HepG2 (cell line): ENCODE measurements around the gene LECT2. TPM values are rescaled to one million over a fixed set of nuclear protein-coding genes. Genes with fewer than 3 reads are reported as not detected.

Experiments
- ARHGAP35 ChIP-seq: sonication (generic); formaldehyde crosslinking; IDR thresholded peaks from 2 replicates; pipeline ENCODE4 v1.9.0; 2022; ENCODE audit warnings: mild to moderate bottlenecking, inconsistent platforms, moderate library complexity, missing genetic modification reagents, borderline replicate concordance
- ARNTL ChIP-seq: sonication (generic); formaldehyde crosslinking; IDR thresholded peaks from 2 replicates; pipeline ENCODE4 v1.4.0; 2020; ENCODE audit warnings: mild to moderate bottlenecking, missing genetic modification reagents
- ATF7-NPFF ChIP-seq: sonication (generic); formaldehyde crosslinking; IDR thresholded peaks from 2 replicates; pipeline ENCODE4 v1.8.1; 2023; ENCODE audit warnings: mild to moderate bottlenecking, low read depth, missing genetic modification reagents, moderate library complexity
- CCDC6 ChIP-seq: sonication (generic); formaldehyde crosslinking; IDR thresholded peaks from 2 replicates; pipeline ENCODE4 v1.8.1; 2022; ENCODE audit warnings: mild to moderate bottlenecking, missing genetic modification reagents, moderate library complexity
- CEBPG ChIP-seq: IDR thresholded peaks from 2 replicates; pipeline ENCODE4 v1.6.1; 2016
- CREB3 ChIP-seq: sonication (generic); formaldehyde crosslinking; IDR thresholded peaks from 2 replicates; pipeline ENCODE4 v1.5.0; 2020; ENCODE audit warnings: missing genetic modification reagents
- CTCF ChIP-seq: sonication (generic); formaldehyde crosslinking; IDR thresholded peaks from 2 replicates; pipeline ENCODE4 v1.5.0; 2020; ENCODE audit warnings: mild to moderate bottlenecking, missing genetic modification reagents, moderate library complexity
- ELF3 ChIP-seq: IDR thresholded peaks from 2 replicates; pipeline ENCODE4 v1.6.1; 2016; ENCODE audit warnings: missing genetic modification reagents, missing compliant biosample characterization
- ETV5 ChIP-seq: IDR thresholded peaks from 2 replicates; pipeline ENCODE4 v1.6.1; 2018; ENCODE audit warnings: missing biosample characterization, missing genetic modification reagents, inconsistent platforms, borderline replicate concordance
- FOXA3 ChIP-seq: IDR thresholded peaks from 2 replicates; pipeline ENCODE4 v1.6.1; 2016; ENCODE audit warnings: missing genetic modification reagents, missing compliant biosample characterization
- HNF4A ChIP-seq: sonication (generic); formaldehyde crosslinking; IDR thresholded peaks from 2 replicates; pipeline ENCODE4 v1.4.0; 2020; ENCODE audit warnings: missing genetic modification reagents
- HNRNPH1 ChIP-seq: fragments of 200-400 bp; formaldehyde crosslinking; optimal IDR thresholded peaks from 2 replicates; pipeline ENCODE3; 2017; ENCODE audit warnings: mild to moderate bottlenecking, low read depth, low read length
- KAT8 ChIP-seq: IDR thresholded peaks from 2 replicates; pipeline ENCODE4 v1.6.1; 2016; ENCODE audit warnings: missing genetic modification reagents, missing compliant biosample characterization
- NCOA1 ChIP-seq: sonication (generic); formaldehyde crosslinking; IDR thresholded peaks from 2 replicates; pipeline ENCODE4 v1.9.0; 2021; ENCODE audit warnings: missing genetic modification reagents
- PLRG1 ChIP-seq: fragments of 450-650 bp; conservative IDR thresholded peaks from 2 replicates; pipeline ENCODE4 v1.6.1; 2016
- RORA ChIP-seq: sonication (generic); formaldehyde crosslinking; IDR thresholded peaks from 2 replicates; pipeline ENCODE4 v1.5.0; 2020; ENCODE audit warnings: mild to moderate bottlenecking, missing genetic modification reagents, moderate library complexity
- SNAPC2 ChIP-seq: sonication (generic); formaldehyde crosslinking; IDR thresholded peaks from 2 replicates; pipeline ENCODE4 v1.8.1; 2022; ENCODE audit warnings: mild to moderate bottlenecking, missing genetic modification reagents
- SP1 ChIP-seq, 2 experiments: fragments of 450-650 bp in 1 of 2; sonication (generic) in 1 of 2; formaldehyde crosslinking in 1 of 2; IDR thresholded peaks; 2 replicates each; pipeline versions ENCODE4 v1.4.0 to v1.6.1; 2016 to 2020; ENCODE audit warnings: missing genetic modification reagents in 1 of 2
- SYNCRIP ChIP-seq: fragments of 200-400 bp; formaldehyde crosslinking; IDR thresholded peaks from 2 replicates; pipeline ENCODE4 v1.6.1; 2018; ENCODE audit warnings: mild to moderate bottlenecking, low read depth, low read length; ENCODE audit not compliant: insufficient read depth
- YEATS2 ChIP-seq: sonication (generic); formaldehyde crosslinking; IDR thresholded peaks from 2 replicates; pipeline ENCODE4 v1.4.0; 2020; ENCODE audit warnings: missing genetic modification reagents, borderline replicate concordance
- ZBTB1 ChIP-seq: sonication (generic); formaldehyde crosslinking; IDR thresholded peaks from 2 replicates; pipeline ENCODE4 v1.4.0; 2020; ENCODE audit warnings: missing genetic modification reagents, borderline replicate concordance
- ZBTB44 ChIP-seq: sonication (generic); formaldehyde crosslinking; IDR thresholded peaks from 2 replicates; pipeline ENCODE4 v1.4.0; 2020; ENCODE audit warnings: missing genetic modification reagents
- ZFP62 ChIP-seq: sonication (generic); formaldehyde crosslinking; IDR thresholded peaks from 2 replicates; pipeline ENCODE4 v1.4.0; 2020; ENCODE audit warnings: missing genetic modification reagents
- ZFX ChIP-seq: sonication (generic); formaldehyde crosslinking; IDR thresholded peaks from 2 replicates; pipeline ENCODE4 v1.4.0; 2020; ENCODE audit warnings: mild to moderate bottlenecking, low read depth, missing genetic modification reagents, moderate library complexity
- ZNF12 ChIP-seq: sonication (generic); formaldehyde crosslinking; IDR thresholded peaks from 2 replicates; pipeline ENCODE4 v1.5.0; 2020; ENCODE audit warnings: missing genetic modification reagents
- ZNF552 ChIP-seq: sonication (generic); formaldehyde crosslinking; IDR thresholded peaks from 2 replicates; pipeline ENCODE4 v1.9.0; 2022; ENCODE audit warnings: missing genetic modification reagents, mild to moderate bottlenecking, borderline replicate concordance
- ZNF605 ChIP-seq: sonication (generic); formaldehyde crosslinking; IDR thresholded peaks from 2 replicates; pipeline ENCODE4 v1.8.0; 2022; ENCODE audit warnings: mild to moderate bottlenecking, missing genetic modification reagents
- ZNF614 ChIP-seq: IDR thresholded peaks from 2 replicates; pipeline ENCODE4 v1.6.1; 2018; ENCODE audit warnings: missing biosample characterization, missing genetic modification reagents, inconsistent platforms, borderline replicate concordance
- ZNF672 ChIP-seq: sonication (generic); formaldehyde crosslinking; IDR thresholded peaks from 2 replicates; pipeline ENCODE4 v1.8.1; 2022; ENCODE audit warnings: missing genetic modification reagents
- polyA plus RNA-seq, 8 experiments: library from polyadenylated mRNA; depleted of rRNA in 3 of 8; stranded (reverse) in 7 of 8; unstranded in 1 of 8; fragments of >200 nt; fragmentation: Illumina TruSeq in 4 of 8; extraction: Trizol in 4 of 8; gene quantifications; 2 replicates each; pipeline versions ENCODE4 v1.2.1 to v1.2.3, GENCODE V29; 2011 to 2016; ENCODE audit warnings: low read depth in 4 of 8, missing spikeins in 1 of 8, mixed read lengths in 1 of 8; ENCODE audit not compliant: insufficient read depth in 1 of 8
- total RNA-seq, 5 experiments: library from RNA; depleted of rRNA; stranded (reverse); fragments of >200 nt; fragmentation: Illumina TruSeq; extraction: Trizol; gene quantifications; 2 replicates each; pipeline ENCODE4 v1.2.3, GENCODE V29; 2016; ENCODE audit warnings: low read depth in 1 of 5

LECT2 gene
- total and polyA plus RNA-seq, 2 of the 13 experiments (the other 11 are each of a cell fraction or from before 2014, with no cell fraction given), result not detected

- no peak for TF ChIP-seq ARHGAP35 (CRISPR knock-in tag)
- TF ChIP-seq ZNF614 (CRISPR knock-in tag), result peak; percentile 99
- peak; percentile 81 for TF ChIP-seq ARNTL (CRISPR knock-in tag)
- TF ChIP-seq ELF3, result peak; percentile 94
- TF ChIP-seq RORA (CRISPR knock-in tag), result no peak
- TF ChIP-seq CCDC6 (CRISPR knock-in tag), result peak; percentile 51; the same call in 1 of the 2 replicates
- TF ChIP-seq ZBTB44 (CRISPR knock-in tag), result no peak
- TF ChIP-seq ETV5 (CRISPR knock-in tag), result peak; percentile 80
- no peak for TF ChIP-seq PLRG1
- no peak for TF ChIP-seq ZNF672 (CRISPR knock-in tag)
- 0 out of 2 replicates have a peak, but pooled peaks have one; percentile 53 for TF ChIP-seq ATF7-NPFF (CRISPR knock-in tag)
- peak; percentile 38; the same call in 1 of the 2 replicates for TF ChIP-seq ZFX (CRISPR knock-in tag)
- TF ChIP-seq ZNF12 (CRISPR knock-in tag), result peak; percentile 86; the same call in 1 of the 2 replicates
- no peak for TF ChIP-seq ZFP62 (CRISPR knock-in tag)
- peak; percentile 76; the same call in 1 of the 2 replicates for TF ChIP-seq YEATS2
- no peak for TF ChIP-seq HNRNPH1
- TF ChIP-seq FOXA3 (CRISPR knock-in tag), result peak; percentile 98
- peak; percentile 71; the same call in 1 of the 2 replicates for TF ChIP-seq SNAPC2 (CRISPR knock-in tag)
- peak; percentile 98 for TF ChIP-seq CEBPG
- TF ChIP-seq ZNF552, result 0 out of 2 replicates have a peak, but pooled peaks have one; percentile 49
- peak; percentile 60; the same call in 1 of the 2 replicates for TF ChIP-seq ZNF605
- TF ChIP-seq KAT8 (CRISPR knock-in tag), result peak; percentile 85
- TF ChIP-seq NCOA1 (CRISPR knock-in tag), result no peak
- no peak for TF ChIP-seq SYNCRIP
- TF ChIP-seq CREB3 (CRISPR knock-in tag), result peak; percentile 57; the same call in 1 of the 2 replicates
- no peak for TF ChIP-seq ZBTB1 (CRISPR knock-in tag)
- TF ChIP-seq HNF4A (CRISPR knock-in tag), result peak; percentile 100
- TF ChIP-seq CTCF, result peak; percentile 32; the same call in 1 of the 2 replicates
- no peak for TF ChIP-seq SP1 (IDR thresholded peaks at IDR 0.05)
- no peak for TF ChIP-seq SP1 (CRISPR knock-in tag; IDR thresholded peaks at IDR 0.05)
Observed at GRCh38 chr5:135973323-135974020, 18.7 kb upstream of the LECT2 start (continued).
